GM21717 (cell line): ENCODE measurements around the gene BHLHE40.

Source experiments
- ATAC-seq: cut with Tn5 transposase; IDR thresholded peaks from one replicate; pipeline ENCODE4 v1.9.1; 2021; ENCODE audit warnings: mild to moderate bottlenecking, moderate library complexity; ENCODE audit not compliant: unreplicated experiment

BHLHE40 gene

DNA sequence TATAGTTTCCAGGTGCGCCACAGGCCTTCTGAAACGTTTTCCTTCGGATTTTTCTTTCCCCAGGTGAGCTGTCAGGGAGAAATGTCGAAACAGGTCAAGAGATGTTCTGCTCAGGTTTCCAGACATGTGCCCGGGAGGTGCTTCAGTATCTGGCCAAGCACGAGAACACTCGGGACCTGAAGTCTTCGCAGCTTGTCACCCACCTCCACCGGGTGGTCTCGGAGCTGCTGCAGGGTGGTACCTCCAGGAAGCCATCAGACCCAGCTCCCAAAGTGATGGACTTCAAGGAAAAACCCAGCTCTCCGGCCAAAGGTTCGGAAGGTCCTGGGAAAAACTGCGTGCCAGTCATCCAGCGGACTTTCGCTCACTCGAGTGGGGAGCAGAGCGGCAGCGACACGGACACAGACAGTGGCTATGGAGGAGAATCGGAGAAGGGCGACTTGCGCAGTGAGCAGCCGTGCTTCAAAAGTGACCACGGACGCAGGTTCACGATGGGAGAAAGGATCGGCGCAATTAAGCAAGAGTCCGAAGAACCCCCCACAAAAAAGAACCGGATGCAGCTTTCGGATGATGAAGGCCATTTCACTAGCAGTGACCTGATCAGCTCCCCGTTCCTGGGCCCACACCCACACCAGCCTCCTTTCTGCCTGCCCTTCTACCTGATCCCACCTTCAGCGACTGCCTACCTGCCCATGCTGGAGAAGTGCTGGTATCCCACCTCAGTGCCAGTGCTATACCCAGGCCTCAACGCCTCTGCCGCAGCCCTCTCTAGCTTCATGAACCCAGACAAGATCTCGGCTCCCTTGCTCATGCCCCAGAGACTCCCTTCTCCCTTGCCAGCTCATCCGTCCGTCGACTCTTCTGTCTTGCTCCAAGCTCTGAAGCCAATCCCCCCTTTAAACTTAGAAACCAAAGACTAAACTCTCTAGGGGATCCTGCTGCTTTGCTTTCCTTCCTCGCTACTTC is 3.8 kb downstream of the BHLHE40 start:
- no peak for ATAC-seq

DNA sequence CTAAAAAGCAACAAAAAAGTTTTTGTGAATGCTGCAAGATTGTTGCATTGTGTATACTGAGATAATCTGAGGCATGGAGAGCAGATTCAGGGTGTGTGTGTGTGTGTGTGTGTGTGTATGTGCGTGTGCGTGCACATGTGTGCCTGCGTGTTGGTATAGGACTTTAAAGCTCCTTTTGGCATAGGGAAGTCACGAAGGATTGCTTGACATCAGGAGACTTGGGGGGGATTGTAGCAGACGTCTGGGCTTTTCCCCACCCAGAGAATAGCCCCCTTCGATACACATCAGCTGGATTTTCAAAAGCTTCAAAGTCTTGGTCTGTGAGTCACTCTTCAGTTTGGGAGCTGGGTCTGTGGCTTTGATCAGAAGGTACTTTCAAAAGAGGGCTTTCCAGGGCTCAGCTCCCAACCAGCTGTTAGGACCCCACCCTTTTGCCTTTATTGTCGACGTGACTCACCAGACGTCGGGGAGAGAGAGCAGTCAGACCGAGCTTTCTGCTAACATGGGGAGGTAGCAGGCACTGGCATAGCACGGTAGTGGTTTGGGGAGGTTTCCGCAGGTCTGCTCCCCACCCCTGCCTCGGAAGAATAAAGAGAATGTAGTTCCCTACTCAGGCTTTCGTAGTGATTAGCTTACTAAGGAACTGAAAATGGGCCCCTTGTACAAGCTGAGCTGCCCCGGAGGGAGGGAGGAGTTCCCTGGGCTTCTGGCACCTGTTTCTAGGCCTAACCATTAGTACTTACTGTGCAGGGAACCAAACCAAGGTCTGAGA is 4.7 kb downstream of the BHLHE40 start:
- ATAC-seq, result peak; percentile 58

DNA sequence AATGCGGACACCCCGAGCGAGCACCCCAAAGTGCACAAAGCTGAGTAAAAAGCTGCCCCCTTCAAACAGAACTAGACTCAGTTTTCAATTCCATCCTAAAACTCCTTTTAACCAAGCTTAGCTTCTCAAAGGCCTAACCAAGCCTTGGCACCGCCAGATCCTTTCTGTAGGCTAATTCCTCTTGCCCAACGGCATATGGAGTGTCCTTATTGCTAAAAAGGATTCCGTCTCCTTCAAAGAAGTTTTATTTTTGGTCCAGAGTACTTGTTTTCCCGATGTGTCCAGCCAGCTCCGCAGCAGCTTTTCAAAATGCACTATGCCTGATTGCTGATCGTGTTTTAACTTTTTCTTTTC is 5.3 kb downstream of the BHLHE40 start:
- ATAC-seq, result no peak

DNA sequence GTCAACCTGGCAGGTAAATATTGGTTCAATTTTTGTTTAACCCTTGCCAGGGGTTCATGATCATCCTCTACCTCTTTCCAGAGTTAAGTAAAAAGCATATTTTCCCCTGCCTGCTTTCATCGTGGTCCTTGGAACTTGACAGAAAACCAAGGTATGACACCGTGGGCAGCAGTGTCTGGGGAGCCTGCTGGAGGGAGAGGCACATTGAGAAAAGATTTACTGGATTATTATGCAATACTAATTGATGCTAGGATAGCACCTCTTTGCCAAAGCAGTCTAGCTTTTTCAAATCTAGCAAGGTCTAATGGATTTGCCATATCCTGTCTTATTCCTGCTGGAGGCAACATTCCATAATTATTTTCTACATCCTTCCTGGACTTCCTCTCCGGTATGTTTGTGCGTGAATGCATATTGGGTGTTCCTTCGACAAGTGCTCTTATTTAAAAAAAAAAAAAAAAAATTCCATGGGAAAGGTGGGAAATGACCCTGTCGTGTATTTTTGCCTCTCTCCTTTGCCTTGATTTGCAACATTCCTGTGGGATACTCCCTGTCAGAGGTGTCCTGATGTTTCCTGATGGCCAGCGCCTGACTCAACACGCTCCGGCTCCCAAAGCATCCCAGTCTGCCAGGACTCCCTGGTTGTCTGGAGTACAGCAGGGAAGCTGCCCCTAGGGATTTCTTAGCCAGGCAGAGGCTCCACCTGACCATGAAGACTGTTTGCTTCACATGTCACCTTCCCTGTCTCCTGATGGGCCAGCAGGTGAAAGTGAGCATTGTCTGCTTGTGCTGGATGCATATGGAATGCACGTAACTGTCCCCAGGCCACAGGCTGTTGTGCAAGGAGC is 6.3 kb downstream of the BHLHE40 start:
- no peak for ATAC-seq

DNA sequence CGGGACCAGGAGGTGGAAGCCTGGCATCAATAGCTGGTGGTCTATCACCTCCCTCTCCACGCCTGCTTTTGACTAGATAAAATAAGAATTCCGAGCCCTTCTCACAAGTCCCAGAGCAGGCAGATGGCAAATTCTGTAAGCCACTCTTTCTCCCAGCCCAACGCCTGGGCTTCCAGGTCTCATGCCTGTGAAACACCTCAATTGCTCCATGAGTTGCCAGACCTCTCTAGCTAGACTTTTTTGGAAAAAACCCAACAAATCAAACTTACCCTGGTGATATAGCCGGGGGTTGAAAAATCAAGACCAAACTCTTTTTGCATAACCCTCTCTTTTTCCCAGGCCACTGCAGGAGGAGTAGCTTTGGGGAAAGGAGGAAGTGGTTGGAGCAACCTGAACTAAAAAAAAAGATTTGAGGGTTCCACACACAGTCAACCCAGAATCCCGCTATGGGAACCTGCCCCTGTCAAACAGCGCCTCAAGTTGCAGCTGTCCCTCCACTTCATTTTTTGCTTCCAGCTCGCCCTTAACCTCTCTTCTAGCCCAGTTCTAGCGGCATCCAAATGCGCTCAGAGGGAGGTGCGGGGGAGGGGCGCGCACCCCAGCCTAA is 7.0 kb downstream of the BHLHE40 start:
- peak; percentile 26 for ATAC-seq

DNA sequence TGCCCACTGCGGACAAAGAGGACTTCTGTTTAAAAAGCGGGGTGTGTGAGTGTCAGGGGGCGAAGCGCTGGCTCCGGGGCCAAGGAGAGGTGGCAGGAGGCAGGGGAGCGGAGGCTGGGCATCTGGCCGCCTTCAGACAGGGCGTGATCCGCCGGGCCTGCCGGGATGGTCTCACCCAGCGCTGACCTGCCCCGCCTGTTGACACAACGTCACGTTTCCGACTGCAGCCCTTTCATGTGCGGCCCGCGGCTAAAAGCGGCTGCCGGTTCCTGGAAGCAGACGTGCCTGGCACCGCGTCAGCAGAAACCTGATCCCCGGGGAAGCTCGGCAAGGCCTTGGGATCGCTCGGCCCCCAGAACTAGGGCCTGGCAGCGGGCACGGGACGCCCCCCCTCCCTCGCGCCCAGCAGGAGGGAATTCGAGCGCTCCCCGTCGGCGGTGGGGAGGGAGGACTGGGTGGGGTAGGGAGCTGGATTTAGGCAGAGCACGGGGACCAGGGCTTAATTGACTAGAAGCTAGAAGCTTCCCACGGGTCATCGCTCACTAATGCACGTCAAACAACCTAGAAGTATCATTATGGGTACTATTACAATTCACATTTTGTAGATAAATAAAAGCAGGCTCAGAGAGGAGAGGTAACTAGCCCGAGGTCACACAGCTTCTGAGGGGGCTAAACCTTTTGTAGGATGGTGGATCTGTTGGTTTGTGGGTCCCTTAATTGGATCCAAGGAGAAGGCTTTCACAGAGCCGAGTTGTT is 7.7 kb downstream of the BHLHE40 start:
- ATAC-seq, result peak; percentile 58

DNA sequence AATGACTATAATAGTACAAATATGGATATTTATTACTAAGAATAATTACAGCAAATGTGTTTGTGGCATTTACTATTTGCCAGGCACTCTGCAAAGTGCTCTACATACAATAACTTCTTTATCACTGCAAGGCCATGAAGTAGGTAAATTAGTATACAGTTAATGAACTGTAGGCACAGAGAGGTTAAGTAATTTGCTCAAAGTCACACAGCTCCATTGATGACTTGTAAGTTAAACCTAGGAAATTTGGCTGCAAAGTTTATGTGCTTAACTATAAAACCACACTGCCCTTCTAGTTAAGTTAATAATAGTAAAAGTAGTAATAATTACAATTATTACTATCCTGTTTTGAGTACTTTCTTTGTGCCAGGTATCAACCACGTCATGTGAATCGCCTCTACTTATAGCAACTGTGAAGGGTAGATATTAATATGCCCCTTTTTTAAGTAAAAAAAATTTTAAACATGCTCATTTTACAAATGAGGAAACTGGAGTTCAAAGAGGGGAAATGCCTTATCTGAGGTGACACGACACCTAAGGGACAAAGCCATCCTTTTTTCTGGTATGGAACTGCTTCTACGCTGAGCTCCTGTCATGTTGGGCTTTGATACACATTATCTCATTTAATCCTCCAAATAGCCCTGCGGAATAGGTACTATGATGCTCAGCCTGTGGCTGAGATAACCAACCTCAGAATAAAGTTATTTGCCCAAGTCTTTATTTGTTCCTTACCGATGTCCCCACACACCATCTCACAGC is 8.5 kb downstream of the BHLHE40 start:
- no peak for ATAC-seq

DNA sequence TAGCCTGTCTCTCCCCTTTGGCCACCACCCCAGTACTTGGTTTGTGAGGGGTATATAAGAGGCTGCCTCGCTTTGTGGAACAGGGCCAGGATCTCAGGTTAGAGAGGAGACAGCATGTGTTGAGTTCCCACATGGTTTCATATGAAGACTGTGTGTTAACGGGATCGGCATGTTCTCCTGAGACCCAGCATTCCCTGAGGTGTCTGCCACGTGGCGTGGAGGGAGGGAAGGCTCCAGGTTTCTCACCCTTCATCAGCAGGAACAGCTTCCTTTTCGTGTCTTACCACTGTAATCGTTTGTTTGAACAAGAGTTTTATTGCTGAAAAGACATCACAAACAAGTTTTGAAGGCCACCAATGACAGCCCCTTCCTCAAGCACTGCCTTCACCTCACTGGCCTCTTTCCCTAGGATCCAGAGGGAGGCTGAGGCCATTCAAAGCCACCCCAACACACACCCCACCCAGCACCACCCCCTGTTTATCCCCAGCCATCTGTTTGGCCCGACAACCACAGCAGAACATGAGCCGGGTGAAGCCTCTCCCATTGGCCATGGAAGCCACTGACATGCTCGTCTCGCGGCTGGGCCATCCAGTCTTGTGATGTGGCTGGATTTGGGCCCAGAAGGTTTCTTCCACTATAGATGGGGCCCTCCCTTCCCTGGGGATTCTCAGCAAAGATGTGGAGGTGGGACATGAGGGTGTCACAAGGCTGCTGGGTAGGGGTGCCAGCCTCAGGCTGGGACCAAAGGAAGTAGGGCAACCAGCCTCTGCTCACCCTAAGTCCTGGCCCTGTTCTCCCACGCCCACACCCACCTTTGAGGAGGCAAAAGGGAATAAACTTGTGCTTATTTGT is 10.0 kb downstream of the BHLHE40 start:
- no peak for ATAC-seq

DNA sequence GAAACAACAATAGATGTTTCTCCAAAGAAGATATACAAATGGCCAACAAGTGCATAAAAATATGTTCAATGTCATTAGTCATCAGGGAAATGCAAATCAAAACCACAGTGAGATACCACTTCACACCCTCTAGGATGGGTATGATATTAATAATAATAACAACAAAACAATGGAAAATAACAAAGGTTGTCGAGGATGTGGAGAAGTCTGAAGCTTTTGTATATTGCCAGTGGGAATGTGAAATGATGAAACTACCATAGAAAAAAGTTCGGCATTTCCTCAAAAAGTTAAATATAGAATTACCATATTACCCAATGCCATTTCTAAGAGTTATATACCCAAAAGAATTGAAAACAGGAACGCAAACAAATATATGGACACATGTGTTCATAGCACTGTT is 10.8 kb downstream of the BHLHE40 start:
- no peak for ATAC-seq

DNA sequence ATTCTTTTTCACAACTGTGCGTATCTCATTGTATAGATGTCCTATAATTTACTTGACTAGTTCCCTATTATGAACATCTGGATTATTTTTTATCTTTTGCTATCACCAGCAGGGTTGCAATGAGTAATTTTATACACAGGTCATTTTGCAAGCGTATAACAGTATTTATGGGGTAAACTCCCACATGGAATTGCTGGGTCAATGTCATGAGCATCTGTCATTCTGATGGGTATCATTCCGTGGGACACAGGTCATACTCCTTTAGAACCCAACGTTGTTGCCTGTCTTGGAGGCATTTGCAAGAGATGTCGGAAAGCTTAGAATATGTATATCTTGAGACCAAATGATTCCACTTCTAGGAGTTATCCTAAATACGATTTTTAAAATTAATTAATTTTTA is 12.9 kb downstream of the BHLHE40 start:
- no peak for ATAC-seq

DNA sequence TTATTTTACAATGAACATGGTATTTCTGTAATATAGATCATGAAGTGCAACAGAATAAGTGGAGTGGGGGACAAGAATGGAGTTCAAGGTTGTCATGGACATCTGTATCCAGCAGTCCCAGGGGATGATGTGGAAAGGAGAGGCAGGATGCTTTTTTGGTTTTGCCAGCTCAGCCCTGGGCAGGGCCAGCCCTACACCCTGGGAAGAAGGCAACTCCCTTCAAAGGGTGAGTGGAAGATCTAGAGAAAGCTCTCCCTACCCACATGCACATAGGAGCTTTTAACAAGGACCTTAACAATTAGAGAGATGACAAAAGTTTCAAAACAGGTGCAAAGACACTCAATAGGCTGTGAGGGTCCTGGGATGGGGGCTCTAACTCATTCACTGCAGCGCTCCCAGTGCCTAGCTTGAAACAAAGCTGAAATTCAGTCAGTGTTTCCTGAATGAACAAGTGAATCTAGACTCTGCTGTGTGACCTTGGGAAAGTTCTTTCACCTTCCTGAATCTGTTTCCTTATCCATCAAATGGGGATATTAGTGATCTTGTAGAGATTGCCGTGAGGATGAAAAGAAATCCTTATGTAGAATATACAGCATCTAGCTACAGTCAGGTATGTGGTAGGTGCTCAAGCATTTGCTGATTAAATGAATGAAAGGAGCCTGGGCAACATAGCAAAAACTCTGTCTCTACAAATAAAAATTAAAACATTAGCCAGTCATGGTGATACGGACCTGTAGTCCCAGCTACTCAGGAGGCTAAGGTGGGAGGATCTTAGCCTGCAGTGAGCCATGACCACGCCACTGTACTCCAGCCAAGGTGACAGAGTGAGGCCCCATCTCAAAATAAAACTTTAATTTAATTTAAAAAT is 14.3 kb downstream of the BHLHE40 start:
- ATAC-seq, result no peak

DNA sequence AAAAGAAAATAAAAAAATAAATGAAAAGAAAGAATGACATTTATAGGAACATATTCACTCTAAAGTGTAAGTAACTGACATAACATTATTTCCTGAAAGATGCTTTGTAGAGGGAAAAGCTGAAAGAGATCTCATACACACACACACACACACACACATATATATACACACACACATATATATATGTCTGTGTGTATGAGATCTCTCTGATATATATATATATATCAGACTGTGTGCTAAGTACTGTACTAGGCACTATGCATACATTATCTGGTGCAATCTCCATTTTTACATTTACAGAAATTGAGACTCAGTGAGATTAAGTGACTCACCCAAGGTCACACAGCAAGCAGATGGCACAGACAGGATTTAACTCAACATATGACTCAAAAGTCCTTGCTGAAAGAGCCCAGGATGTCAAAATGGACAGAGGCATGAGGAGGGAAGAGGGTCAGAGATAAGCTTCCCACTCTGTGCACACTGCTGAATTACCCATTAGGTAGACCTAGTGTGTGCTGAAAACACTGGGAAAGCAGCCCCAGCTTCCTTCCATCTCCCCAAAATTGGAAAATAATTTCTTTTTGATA is 15.0 kb downstream of the BHLHE40 start:
- ATAC-seq, result no peak

DNA sequence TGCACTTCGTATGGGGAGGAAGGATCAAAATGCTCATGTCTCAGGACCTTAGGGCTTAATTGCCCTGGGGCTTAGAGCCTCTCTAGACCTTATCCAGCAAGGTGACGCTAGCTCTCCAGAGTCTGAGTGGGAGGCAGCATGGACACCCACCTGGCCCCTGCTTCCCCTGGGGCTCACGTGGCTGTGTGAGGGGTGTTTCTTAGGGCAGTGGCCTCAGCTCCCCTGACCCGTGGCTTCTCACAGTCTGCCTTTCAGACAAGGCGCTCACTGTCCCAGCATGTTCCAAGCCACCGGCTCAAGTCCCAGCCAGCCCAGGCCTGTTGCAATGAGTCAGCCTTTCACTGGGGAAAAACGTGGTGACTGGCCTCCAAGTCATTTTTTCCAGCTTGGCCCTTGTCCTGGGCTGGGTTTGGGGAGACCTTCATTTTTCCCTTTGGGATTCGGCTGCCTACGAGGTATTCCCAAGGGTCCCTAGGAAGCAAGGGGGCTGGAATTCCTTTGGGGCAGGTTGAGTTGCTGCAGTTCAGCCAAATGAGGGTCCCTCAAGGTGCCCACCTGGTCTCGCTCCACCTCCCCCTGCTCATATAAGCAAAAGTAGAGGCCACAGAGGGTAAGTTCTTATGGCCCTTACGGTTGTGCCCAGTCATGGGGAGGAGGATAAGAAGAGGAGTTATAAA is 15.7 kb downstream of the BHLHE40 start:
- ATAC-seq, result peak; percentile 60

DNA sequence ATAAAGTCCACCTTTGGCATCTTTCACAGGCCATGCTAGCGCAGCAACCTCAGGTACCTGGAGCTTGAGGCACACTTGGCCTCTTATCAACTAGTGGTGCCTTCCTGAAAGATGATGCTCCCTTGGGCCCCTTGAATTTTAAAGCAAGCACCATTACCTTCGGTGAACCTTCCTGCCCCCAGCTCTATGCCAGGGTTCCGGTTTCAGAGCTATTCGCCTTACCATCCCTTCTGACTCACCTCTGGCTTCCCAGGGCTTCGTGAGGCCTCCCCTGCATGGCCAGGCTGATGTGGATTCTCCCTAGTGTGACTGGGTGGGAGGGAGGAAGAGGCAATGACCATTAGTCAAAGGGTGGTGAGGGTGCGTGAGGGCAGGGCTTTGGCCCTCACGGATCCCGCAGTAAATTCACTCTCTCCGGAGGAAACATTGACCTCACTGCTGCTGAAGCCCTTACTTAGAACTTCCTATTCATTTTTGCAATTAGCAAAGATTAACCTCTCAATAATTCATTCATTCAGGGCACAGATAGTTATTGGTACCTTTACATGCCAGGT is 16.3 kb downstream of the BHLHE40 start:
- ATAC-seq, result no peak

DNA sequence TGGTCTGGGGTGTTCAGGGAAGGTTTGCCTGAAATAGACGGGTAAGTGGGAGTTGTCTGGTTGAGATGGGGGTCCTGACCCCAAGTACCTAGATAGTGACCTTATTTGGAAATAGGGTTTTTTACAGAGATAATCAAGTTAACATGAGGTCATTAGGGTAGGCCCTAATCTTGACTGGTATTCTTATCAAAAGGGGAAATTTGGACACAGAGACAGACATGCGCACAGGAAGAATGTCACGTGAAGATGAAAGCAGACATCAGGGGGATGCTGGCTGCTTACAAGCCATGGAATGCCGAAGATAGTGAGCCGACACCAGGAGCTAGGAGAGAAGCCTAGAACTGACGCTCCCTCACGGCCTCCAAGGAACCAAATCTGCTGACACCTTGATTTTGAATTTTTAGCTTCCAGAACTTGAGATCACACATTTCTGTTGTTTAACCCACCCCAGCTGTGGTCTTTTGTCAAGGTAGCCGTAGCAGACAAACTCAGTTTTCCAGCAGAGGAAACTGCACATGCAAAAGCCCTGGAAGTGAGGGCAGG is 17.1 kb downstream of the BHLHE40 start:
- no peak for ATAC-seq

DNA sequence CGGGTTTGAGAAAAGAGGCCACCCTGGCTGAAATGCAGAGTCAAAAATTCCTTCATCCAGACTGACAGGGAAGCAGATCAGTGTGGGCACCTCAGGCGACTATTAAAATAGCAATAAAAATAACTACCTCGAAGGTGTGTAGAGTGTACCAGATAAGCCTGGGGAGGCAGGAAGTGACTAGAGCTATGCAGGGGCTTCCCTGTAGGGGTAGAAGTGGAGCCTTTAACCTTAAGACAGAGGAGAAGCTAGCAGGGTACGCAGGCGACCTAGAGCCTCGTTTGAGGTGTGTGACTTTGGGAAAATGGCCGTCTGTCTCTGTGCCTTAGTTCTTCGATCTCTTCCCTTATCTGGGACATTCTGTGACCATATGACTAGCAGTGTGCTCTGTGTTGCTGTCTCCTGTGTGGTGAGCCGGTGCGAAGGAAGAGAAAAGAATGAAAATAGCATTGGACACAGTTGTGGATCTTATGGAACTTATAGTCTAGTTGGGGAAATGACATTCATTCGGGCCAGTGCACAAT is 17.6 kb downstream of the BHLHE40 start:
- no peak for ATAC-seq
